Stimulated activated CD4-positive, alpha-beta T cell treated with anti-CD3 and anti-CD28 coated beads, Interleukin-1b, Interleukin-23, amount 100 ng/mL, for 4 hours (primary cell): ENCODE measurements around the gene TTC1.
"Not testable (repeated sequence)": the region's sequence is repeated elsewhere in the genome, so short reads cannot be mapped to it uniquely, and the experiment has no call there.

Experiments
- DNase-seq, 2 donors: peaks; one replicate each; pipeline ENCODE4 v3.0.0-alpha.2; 2020; ENCODE audit warnings: low read depth in 2 of 2

The TTC1 gene

GRCh38 chr5:159995907-159996306, 13.0 kb upstream of the TTC1 start:
- DNase-seq = no peak

GRCh38 chr5:160001457-160001856, 7.5 kb upstream of the TTC1 start:
- DNase-seq = no peak

- DNase-seq = no peak
Observed at GRCh38 chr5:160007514-160007913, 1.4 kb upstream of the TTC1 start.

- DNase-seq = not testable (repeated sequence)
Observed at GRCh38 chr5:160008529-160008876, 436 bp upstream of the TTC1 start.

- DNase-seq = no peak
Observed at GRCh38 chr5:160009591-160009989, 651 bp downstream of the TTC1 start.

- DNase-seq = no peak
Observed at GRCh38 chr5:160011471-160011870, 2.5 kb downstream of the TTC1 start.

- not testable (repeated sequence) for DNase-seq
Observed at GRCh38 chr5:160014197-160014596, 5.3 kb downstream of the TTC1 start.

GRCh38 chr5:160018945-160019625, 10.1 kb downstream of the TTC1 start:
- no peak for DNase-seq

- DNase-seq = no peak
Observed at GRCh38 chr5:160020266-160020770, 11.4 kb downstream of the TTC1 start.

- DNase-seq = no peak
Observed at GRCh38 chr5:160020964-160021363, 12.0 kb downstream of the TTC1 start.

GRCh38 chr5:160021831-160022446, 13.0 kb downstream of the TTC1 start:
- peak in 1 of 2 donors; percentile 61 for DNase-seq

GRCh38 chr5:160023007-160023907, 14.3 kb downstream of the TTC1 start:
- DNase-seq = no peak

- DNase-seq = no peak
Observed at GRCh38 chr5:160023908-160024630, 15.1 kb downstream of the TTC1 start.

GRCh38 chr5:160029004-160029403, 20.1 kb downstream of the TTC1 start:
- DNase-seq = no peak

GRCh38 chr5:160029540-160030139, 20.7 kb downstream of the TTC1 start:
- no peak for DNase-seq

- no peak for DNase-seq
Observed at GRCh38 chr5:160030631-160031377, 21.9 kb downstream of the TTC1 start.

- no peak for DNase-seq
Observed at GRCh38 chr5:160033546-160034252, 24.8 kb downstream of the TTC1 start.

GRCh38 chr5:160036243-160036642, 27.3 kb downstream of the TTC1 start:
- DNase-seq = no peak

GRCh38 chr5:160036884-160037283, 27.9 kb downstream of the TTC1 start:
- DNase-seq = no peak
